Endothelial cell of umbilical vein (primary cell): ENCODE results near the gene UBL3. TPM values are rescaled to one million over a fixed set of nuclear protein-coding genes. Genes with fewer than 3 reads are reported as not detected.

Experiments
- BruUV-seq: library from RNA; stranded (reverse); fragments of 400-500 nt; replicated peaks from 2 replicates; lab custom pipeline; 2021; lab: Mats Ljungman, UMichigan
- CTCF ChIA-PET: fragments of 300-600, 350-600 bp; sonication (Branson Sonifier 250); formaldehyde crosslinking; loops from one replicate; lab custom pipeline; 2021; ENCODE audit warnings: antibody characterized with exemption, inconsistent platforms; lab: Charles Lee
- POLR2A ChIA-PET: fragments of 300-600, 350-600 bp; sonication (Branson Sonifier 250); formaldehyde crosslinking; loops from one replicate; lab custom pipeline; 2021; ENCODE audit warnings: antibody characterized with exemption, inconsistent platforms; lab: Charles Lee
- DNase-seq: peaks from one replicate; pipeline ENCODE4 v3.0.0-alpha.2; 2011; ENCODE audit warnings: low read depth, low spot score
- FAIRE-seq: peaks from 2 replicates; lab custom pipeline; 2011; peaks lifted over from hg19 to GRCh38; lab: Jason Lieb, UNC
- H2AFZ ChIP-seq: 2 replicates; pipeline ENCODE4 v1.6.0; 2012; ENCODE audit warnings: low read depth, low read length, control low read depth, inconsistent platforms
- H3K27ac ChIP-seq: 2 replicates; pipeline ENCODE4 v1.5.1; 2011; ENCODE audit warnings: low read depth, mild to moderate bottlenecking, control low read depth, low read length, moderate library complexity; ENCODE audit not compliant: insufficient read depth
- H3K27me3 ChIP-seq, 2 experiments: 2 replicates each; pipeline versions ENCODE4 v1.6.0 to v1.6.1; 2011; ENCODE audit warnings: low read length in 2 of 2, mixed read lengths in 1 of 2; ENCODE audit not compliant: control insufficient read depth in 2 of 2, insufficient read depth in 2 of 2
- H3K36me3 ChIP-seq, 2 experiments: 2 replicates in 1 of 2; 3 replicates in 1 of 2; pipeline ENCODE4 v1.5.1; 2011; ENCODE audit warnings: low read length in 2 of 2, mild to moderate bottlenecking in 1 of 2, moderate library complexity in 1 of 2; ENCODE audit not compliant: control insufficient read depth in 2 of 2, insufficient read depth in 2 of 2; ENCODE audit errors: extremely low read depth in 1 of 2
- H3K4me1 ChIP-seq: 3 replicates; pipeline ENCODE4 v1.5.1; 2011; ENCODE audit warnings: mild to moderate bottlenecking, low read length; ENCODE audit not compliant: control insufficient read depth, insufficient read depth; ENCODE audit errors: extremely low read depth
- H3K4me2 ChIP-seq: 2 replicates; pipeline ENCODE4 v1.6.1; 2011; ENCODE audit warnings: low read length, control low read depth, mixed read lengths; ENCODE audit not compliant: insufficient read depth
- H3K4me3 ChIP-seq, 3 experiments: fragments of 200-600 bp in 1 of 3; sonication (generic), shearing (Covaris generic) in 1 of 3; replicated peaks in 1 of 3; 2 replicates each; pipeline ENCODE4 v1.5.1; 2011 to 2016; ENCODE audit warnings: control low read depth in 3 of 3, low read length in 3 of 3, mild to moderate bottlenecking in 2 of 3, inconsistent platforms in 1 of 3, low read depth in 1 of 3, moderate library complexity in 1 of 3; ENCODE audit not compliant: insufficient read depth in 1 of 3
- H3K79me2 ChIP-seq: 2 replicates; pipeline ENCODE4 v1.6.0; 2012; ENCODE audit warnings: low read length, inconsistent platforms; ENCODE audit not compliant: control insufficient read depth, insufficient read depth
- H3K9ac ChIP-seq: replicated peaks from 2 replicates; pipeline ENCODE3; 2011; ENCODE audit warnings: low read length, control low read depth; ENCODE audit not compliant: insufficient read depth; ENCODE audit errors: extremely low read depth
- H3K9me1 ChIP-seq: replicated peaks from 3 replicates; pipeline ENCODE4 v1.6.0; 2011; ENCODE audit warnings: mild to moderate bottlenecking, low read length; ENCODE audit not compliant: control insufficient read depth, insufficient read depth; ENCODE audit errors: extremely low read depth
- H3K9me3 ChIP-seq: replicated peaks from 2 replicates; pipeline ENCODE4 v1.5.1; 2012; ENCODE audit warnings: low read length, inconsistent platforms; ENCODE audit not compliant: control insufficient read depth, insufficient read depth
- H4K20me1 ChIP-seq: replicated peaks from 2 replicates; pipeline ENCODE3; 2011; ENCODE audit warnings: mild to moderate bottlenecking, low read length; ENCODE audit not compliant: control insufficient read depth, insufficient read depth; ENCODE audit errors: extremely low read depth
- CTCF ChIP-seq, 2 donors: IDR thresholded peaks; 1 replicate in 1 of 2; 2 replicates in 1 of 2; pipeline ENCODE4 v1.5.1; 2011; ENCODE audit warnings: low read length in 2 of 2, mild to moderate bottlenecking in 2 of 2, moderate library complexity in 2 of 2, control low read depth in 1 of 2, inconsistent platforms in 1 of 2, low read depth in 1 of 2; ENCODE audit not compliant: insufficient read depth in 1 of 2; ENCODE audit errors: extremely low read depth in 1 of 2
- EZH2 ChIP-seq: IDR thresholded peaks from 2 replicates; pipeline ENCODE4 v1.6.1; 2012; ENCODE audit warnings: borderline replicate concordance, low read depth, mild to moderate bottlenecking, moderate library complexity, low read length, inconsistent platforms; ENCODE audit not compliant: severe bottlenecking
- FOS ChIP-seq: IDR thresholded peaks from 2 replicates; pipeline ENCODE4 v1.6.1; 2011; ENCODE audit warnings: mild to moderate bottlenecking, low read length, moderate library complexity, borderline replicate concordance; ENCODE audit not compliant: insufficient read depth
- GATA2 ChIP-seq: IDR thresholded peaks from 2 replicates; pipeline ENCODE4 v1.7.0; 2011; ENCODE audit warnings: low read depth, mild to moderate bottlenecking, moderate library complexity, mixed read lengths, low read length; ENCODE audit not compliant: insufficient read length, insufficient read depth
- JUN ChIP-seq: IDR thresholded peaks from 2 replicates; pipeline ENCODE4 v1.6.1; 2011; ENCODE audit warnings: borderline replicate concordance, low read depth; ENCODE audit not compliant: insufficient read length, insufficient read depth
- MYC ChIP-seq: IDR thresholded peaks from one replicate; pipeline ENCODE4 v1.6.1; 2011; ENCODE audit warnings: mild to moderate bottlenecking, low read depth, low read length
- POLR2A ChIP-seq: IDR thresholded peaks from 2 replicates; pipeline ENCODE4 v1.6.1; 2012; ENCODE audit warnings: low read depth, mild to moderate bottlenecking, control low read depth, low read length
- POLR2AphosphoS5 ChIP-seq: IDR thresholded peaks from 2 replicates; pipeline ENCODE4 v1.6.1; 2012; ENCODE audit warnings: low read depth, mild to moderate bottlenecking, control low read depth, low read length, moderate library complexity; ENCODE audit not compliant: insufficient read depth
- dilution Hi-C: fragments of 300-500 bp; cut with MboI; formaldehyde crosslinking; loops from one replicate; pipeline ENCODE4 v1.15.0; 2019; ENCODE audit warnings: low sequenced_read_pairs; ENCODE audit not compliant: extremely low pct_ligation_motif_present
- intact Hi-C: fragments of 100-400 bp; cut with micrococcal nuclease; formaldehyde crosslinking; loops from one replicate; pipeline ENCODE4 v1.10.0; 2022
- polyA plus RNA-seq, 4 experiments: library from polyadenylated mRNA; depleted of rRNA in 3 of 4; stranded (reverse) in 3 of 4; unstranded in 1 of 4; fragments of >200 nt; gene quantifications; 2 replicates each; pipeline versions ENCODE4 v1.2.1 to v1.2.3, GENCODE V29; 2011 to 2012; ENCODE audit warnings: missing spikeins in 1 of 4
- total RNA-seq: library from RNA; stranded (reverse); gene quantifications from 2 replicates; pipeline ENCODE4 v1.2.3, GENCODE V29; 2021
- TF ChIP-seq, protein P1 (sequence below): IDR thresholded peaks from 2 replicates; pipeline ENCODE4 v1.6.1; 2011; ENCODE audit not compliant: insufficient read depth, insufficient read length

The UBL3 gene
- total and polyA plus RNA-seq, 2 donors (not counting 3 experiments of a cell fraction or from before 2014, with no cell fraction given): 4.8 to 11.8 TPM

GRCh38 chr13:29835280-29836061, 14.9 kb downstream of the UBL3 start:
- Histone ChIP-seq H3K79me2 (peaks cover 27% of the 10 kb centered on the region), H3K9me3 (no peaks in the 10 kb centered on the region), H3K36me3 (no peaks in the 10 kb centered on the region), H3K4me2 (no peak overlapping the region), H3K27ac (no peak overlapping the region), H3K27me3 (no peaks in the 10 kb centered on the region), H3K9me1 (no peaks in the 10 kb centered on the region), H2AFZ (no peak overlapping the region), H3K4me3 (no peak overlapping the region), H3K4me1 (no peaks in the 10 kb centered on the region), H3K9ac (no peak overlapping the region), H4K20me1 (peaks cover 2% of the 10 kb centered on the region)
- no TSS peak for BruUV-seq
- POLR2A ChIA-PET: no interaction called here
- dilution Hi-C loops: no loop called here
- DNase-seq: no peak
- FAIRE-seq: no peak
- CTCF ChIA-PET: interaction anchor here (0.7 to 1.7 kb wide), 4 partner anchors 9 to 17 kb away, joined by 3 to 8 read pairs (median 4); no protein-coding TSS in a partner anchor
- TF ChIP-seq JUN (no peak), FOS (no peak), MYC (no peak), EZH2 (no peak), GATA2 (no peak), POLR2A (no peak), POLR2AphosphoS5 (no peak), CTCF (IDR thresholded peaks at IDR 0.05; ENCODE audit: extremely low read depth in 1 of 2, insufficient read depth in 1 of 2, low read depth in 1 of 2, low read length in 2 of 2) (no peak)
- TF ChIP-seq, protein P1, sequence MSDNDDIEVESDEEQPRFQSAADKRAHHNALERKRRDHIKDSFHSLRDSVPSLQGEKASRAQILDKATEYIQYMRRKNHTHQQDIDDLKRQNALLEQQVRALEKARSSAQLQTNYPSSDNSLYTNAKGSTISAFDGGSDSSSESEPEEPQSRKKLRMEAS: no peak
- intact Hi-C loops: no loop called here
